IMR-90 (cell line): ENCODE data around the gene TMEM213. TPM values are rescaled to one million over a fixed set of nuclear protein-coding genes. Genes with fewer than 3 reads are reported as not detected.

Experiments
- ATAC-seq: fragments of 200-7000 bp; cut with Tn5 transposase; 2 replicates; pipeline ENCODE4 v1.9.1; 2020; ENCODE audit warnings: low read depth, mild to moderate bottlenecking, moderate library complexity
- BruUV-seq: library from RNA; stranded (reverse); fragments of 400-500 nt; replicated peaks from 2 replicates; lab custom pipeline; 2021; lab: Mats Ljungman, UMichigan
- CTCF ChIA-PET: fragments of 300-600 bp; formaldehyde crosslinking; extraction: SDS; loops from one replicate; lab custom pipeline; 2021; ENCODE audit warnings: antibody characterized with exemption; lab: Yijun Ruan, JAX
- POLR2A ChIA-PET: fragments of 300-600 bp; sonication (Branson Sonifier 250); formaldehyde crosslinking; loops from one replicate; lab custom pipeline; 2022; ENCODE audit warnings: antibody characterized with exemption; ENCODE audit not compliant: unreplicated experiment; lab: Charles Lee
- DNase-seq: peaks from one replicate; pipeline ENCODE4 v3.0.0; 2013
- H2AFZ ChIP-seq: replicated peaks from 2 replicates; pipeline ENCODE3; 2013; ENCODE audit warnings: low read length, mild to moderate bottlenecking; ENCODE audit not compliant: poor library complexity
- H2AK5ac ChIP-seq: 2 replicates; pipeline ENCODE4 v1.6.1; 2013; ENCODE audit warnings: low read depth, low read length, inconsistent platforms
- H2AK9ac ChIP-seq: replicated peaks from 2 replicates; pipeline ENCODE3; 2013; ENCODE audit warnings: mild to moderate bottlenecking, low read depth, low read length, moderate library complexity; ENCODE audit not compliant: poor library complexity
- H2BK120ac ChIP-seq: 2 replicates; pipeline ENCODE4 v1.6.1; 2013; ENCODE audit warnings: low read depth, low read length, inconsistent platforms
- H2BK15ac ChIP-seq: 3 replicates; pipeline ENCODE4 v1.6.1; 2013; ENCODE audit warnings: low read depth, low read length, inconsistent platforms
- H2BK20ac ChIP-seq: 2 replicates; pipeline ENCODE4 v1.6.1; 2013; ENCODE audit warnings: low read depth, mild to moderate bottlenecking, inconsistent platforms, low read length, moderate library complexity
- H2BK5ac ChIP-seq: 2 replicates; pipeline ENCODE4 v1.6.1; 2013; ENCODE audit warnings: mild to moderate bottlenecking, low read depth, low read length, inconsistent platforms; ENCODE audit not compliant: poor library complexity, severe bottlenecking
- H3K14ac ChIP-seq: replicated peaks from 2 replicates; pipeline ENCODE4 v1.6.1; 2013; ENCODE audit warnings: low read depth, low read length, inconsistent platforms
- H3K18ac ChIP-seq: 2 replicates; pipeline ENCODE4 v1.6.1; 2013; ENCODE audit warnings: low read depth, low read length, control low read depth
- H3K23ac ChIP-seq: 2 replicates; pipeline ENCODE4 v1.6.1; 2013; ENCODE audit warnings: low read depth, low read length, inconsistent platforms
- H3K27ac ChIP-seq: 2 replicates; pipeline ENCODE4 v1.5.1; 2013; ENCODE audit warnings: mild to moderate bottlenecking, control low read depth, low read length; ENCODE audit not compliant: insufficient read depth
- H3K27me3 ChIP-seq: 2 replicates; pipeline ENCODE4 v1.6.1; 2013; ENCODE audit warnings: low read length; ENCODE audit not compliant: control insufficient read depth, insufficient read depth
- H3K36me3 ChIP-seq: 2 replicates; pipeline ENCODE4 v1.6.1; 2013; ENCODE audit warnings: low read length, mixed read lengths; ENCODE audit not compliant: control insufficient read depth, insufficient read depth
- H3K4ac ChIP-seq: 2 replicates; pipeline ENCODE4 v1.6.1; 2013; ENCODE audit warnings: low read depth, low read length, inconsistent platforms
- H3K4me1 ChIP-seq: 2 replicates; pipeline ENCODE4 v1.6.1; 2013; ENCODE audit warnings: low read length, mixed read lengths; ENCODE audit not compliant: control insufficient read depth, insufficient read depth
- H3K4me2 ChIP-seq: 2 replicates; pipeline ENCODE4 v1.6.1; 2013; ENCODE audit warnings: low read depth, mild to moderate bottlenecking, control low read depth, low read length, moderate library complexity
- H3K4me3 ChIP-seq: 2 replicates; pipeline ENCODE4 v1.5.1; 2013; ENCODE audit warnings: low read depth, mild to moderate bottlenecking, control low read depth, low read length, moderate library complexity; ENCODE audit not compliant: insufficient read depth
- H3K56ac ChIP-seq: 2 replicates; pipeline ENCODE4 v1.6.1; 2013; ENCODE audit warnings: low read length, inconsistent platforms; ENCODE audit not compliant: insufficient read depth; ENCODE audit errors: extremely low read depth
- H3K79me1 ChIP-seq, 2 experiments: 2 replicates each; pipeline ENCODE4 v1.6.1; 2013; ENCODE audit warnings: low read length in 2 of 2, inconsistent platforms in 1 of 2, low read depth in 1 of 2
- H3K9ac ChIP-seq: 2 replicates; pipeline ENCODE4 v1.6.1; 2013; ENCODE audit warnings: low read depth, low read length, control low read depth
- H3K9me1 ChIP-seq: 2 replicates; pipeline ENCODE4 v1.6.1; 2013; ENCODE audit warnings: low read length, inconsistent platforms; ENCODE audit not compliant: insufficient read depth
- H3K9me3 ChIP-seq: 2 replicates; pipeline ENCODE4 v1.6.1; 2013; ENCODE audit warnings: low read length; ENCODE audit not compliant: control insufficient read depth, insufficient read depth
- H4K20me1 ChIP-seq: 2 replicates; pipeline ENCODE4 v1.6.1; 2013; ENCODE audit warnings: low read length, inconsistent platforms; ENCODE audit not compliant: insufficient read depth
- H4K5ac ChIP-seq: 2 replicates; pipeline ENCODE4 v1.6.1; 2013; ENCODE audit warnings: mild to moderate bottlenecking, low read depth, low read length, control low read depth
- H4K8ac ChIP-seq, 2 experiments: 2 replicates each; pipeline ENCODE4 v1.6.1; 2013; ENCODE audit warnings: low read depth in 2 of 2, low read length in 2 of 2, control low read depth in 1 of 2, inconsistent platforms in 1 of 2
- H4K91ac ChIP-seq: 2 replicates; pipeline ENCODE4 v1.6.1; 2013; ENCODE audit warnings: low read depth, low read length, inconsistent platforms; ENCODE audit not compliant: insufficient read depth
- CEBPB ChIP-seq: IDR thresholded peaks from 2 replicates; pipeline ENCODE4 v1.6.1; 2012; ENCODE audit warnings: low read depth, low read length, improper control_type of control experiment
- MAFK ChIP-seq: IDR thresholded peaks from 2 replicates; pipeline ENCODE4 v1.6.1; 2012; ENCODE audit warnings: low read depth, low read length, improper control_type of control experiment
- WGBS, 2 experiments: methylation state at CpG; one replicate each; pipeline versions ENCODE4 v1.1.5 to v1.1.7; 2013; ENCODE audit warnings: missing lambda C conversion rate in 2 of 2; ENCODE audit not compliant: insufficient read length in 1 of 2; ENCODE audit errors: extremely low coverage in 2 of 2; 5-methylcytosine and 5-hydroxymethylcytosine counted together
- dilution Hi-C: fragments of 300-500 bp; cut with HindIII; formaldehyde crosslinking; loops from one replicate; pipeline ENCODE4 v1.14.3; 2018; ENCODE audit warnings: low sequenced_read_pairs; ENCODE audit not compliant: unreplicated experiment
- in situ Hi-C: fragments of 300-500 bp; cut with MboI; formaldehyde crosslinking; loops from 3 replicates; pipeline ENCODE4 v1.14.3; 2019; ENCODE audit warnings: low sequenced_read_pairs, inconsistent platforms, mixed read lengths
- intact Hi-C: fragments of 100-400 bp; cut with micrococcal nuclease; formaldehyde crosslinking; loops from 2 replicates; pipeline ENCODE4 v1.10.0; 2022
- polyA plus RNA-seq, 3 experiments: library from polyadenylated mRNA; depleted of rRNA; stranded (reverse); fragments of >200 nt; gene quantifications; 2 replicates each; pipeline ENCODE4 v1.2.3, GENCODE V29; 2012; ENCODE audit warnings: low replicate concordance in 1 of 3
- total RNA-seq: library from RNA; depleted of rRNA; stranded (reverse); fragments of >200 nt; gene quantifications from 2 replicates; pipeline ENCODE4 v1.2.3, GENCODE V29; 2012

TMEM213 gene
- total and polyA plus RNA-seq, 2 of the 4 experiments (the other 2 are of a cell fraction) = not detected

- Histone ChIP-seq H3K18ac (no peak overlapping the region), H2BK120ac (no peak overlapping the region), H3K4ac (no peak overlapping the region), H3K27ac (no peak overlapping the region), H2BK20ac (no peak overlapping the region), H3K4me1 (no peaks in the 10 kb centered on the region), H3K9me3 (no peaks in the 10 kb centered on the region), H3K9ac (no peak overlapping the region), H4K5ac (no peak overlapping the region), H3K23ac (no peak overlapping the region), H2AK9ac (no peak overlapping the region), H3K79me1 (no peaks in the 10 kb centered on the region), H3K36me3 (no peaks in the 10 kb centered on the region), H3K4me2 (no peak overlapping the region), H2BK5ac (no peak overlapping the region), H2AFZ (no peak overlapping the region), H4K20me1 (no peaks in the 10 kb centered on the region), H3K4me3 (no peak overlapping the region), H3K56ac (no peak overlapping the region), H4K8ac (no peak overlapping the region), H3K14ac (no peak overlapping the region), H2BK15ac (no peak overlapping the region), H2AK5ac (no peak overlapping the region), H3K9me1 (no peaks in the 10 kb centered on the region), H4K91ac (no peak overlapping the region), H3K27me3 (no peaks in the 10 kb centered on the region)
- ATAC-seq = no peak
- BruUV-seq = no TSS peak
- DNase-seq = no peak
- dilution Hi-C loops (no loop called here), in situ Hi-C loops (no loop called here), intact Hi-C loops (no loop called here)
- CTCF ChIA-PET = no interaction called here
- TF ChIP-seq MAFK (no peak), CEBPB (0 out of 2 replicates have a peak, but pooled peaks have one; percentile 10)
- no CpG with 5 or more reads among the region's 11 CpGs for WGBS, 2 experiments
- POLR2A ChIA-PET = no interaction called here
Measured at GRCh38 chr7:138829335-138829734, 31.5 kb downstream of the TMEM213 start.
